Measurements from ENCODE around the gene SMAD4. TPM values are rescaled to one million over a fixed set of nuclear protein-coding genes. Genes with fewer than 3 reads are reported as not detected.

Gene SMAD4
- total and polyA plus RNA-seq, 2 experiments from 2014 or later: 41.9 to 103 TPM

DNA sequence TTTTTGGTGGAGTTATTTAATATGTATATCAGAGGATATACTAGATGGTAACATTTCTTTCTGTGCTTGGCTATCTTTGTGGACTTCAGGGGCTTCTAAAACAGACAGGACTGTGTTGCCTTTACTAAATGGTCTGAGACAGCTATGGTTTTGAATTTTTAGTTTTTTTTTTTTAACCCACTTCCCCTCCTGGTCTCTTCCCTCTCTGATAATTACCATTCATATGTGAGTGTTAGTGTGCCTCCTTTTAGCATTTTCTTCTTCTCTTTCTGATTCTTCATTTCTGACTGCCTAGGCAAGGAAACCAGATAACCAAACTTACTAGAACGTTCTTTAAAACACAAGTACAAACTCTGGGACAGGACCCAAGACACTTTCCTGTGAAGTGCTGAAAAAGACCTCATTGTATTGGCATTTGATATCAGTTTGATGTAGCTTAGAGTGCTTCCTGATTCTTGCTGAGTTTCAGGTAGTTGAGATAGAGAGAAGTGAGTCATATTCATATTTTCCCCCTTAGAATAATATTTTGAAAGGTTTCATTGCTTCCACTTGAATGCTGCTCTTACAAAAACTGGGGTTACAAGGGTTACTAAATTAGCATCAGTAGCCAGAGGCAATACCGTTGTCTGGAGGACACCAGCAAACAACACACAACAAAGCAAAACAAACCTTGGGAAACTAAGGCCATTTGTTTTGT is 52.7 kb downstream of the SMAD4 start:
- Histone ChIP-seq H4K20me1 (replicated peaks; ENCODE audit: insufficient read depth) (no peaks in the 10 kb centered on the region), H3K9me2 (ENCODE audit: insufficient read depth) (no peaks in the 10 kb centered on the region), H3K79me2 (replicated peaks; ENCODE audit: insufficient read depth) (no peaks in the 10 kb centered on the region), H3K27ac (ENCODE audit: low read depth) (no peak overlapping the region), H2AFZ (no peak overlapping the region), H3K27me3 (ENCODE audit: insufficient read depth) (no peaks in the 10 kb centered on the region), H3K36me3 (ENCODE audit: insufficient read depth) (peaks cover 41% of the 10 kb centered on the region), H3K4me2 (no peak overlapping the region), H3K4me1 (ENCODE audit: insufficient read depth) (no peaks in the 10 kb centered on the region), H3K4me3 (no peak overlapping the region), H3F3A (replicated peaks; ENCODE audit: low read depth) (no peaks in the 10 kb centered on the region)
- Mint-ChIP-seq H3K9me3 (peaks cover 13% of the 10 kb centered on the region), H3K27me3 (ENCODE audit: insufficient read depth, low read depth, poor library complexity) (peaks cover 3% of the 10 kb centered on the region), H3K36me3 (ENCODE audit: low read depth) (peaks cover 91% of the 10 kb centered on the region), H3K4me3 (no peak overlapping the region), H3K4me1 (no peaks in the 10 kb centered on the region), H3K27ac (no peak overlapping the region)
- no peak for TF ChIP-seq ZNF331 (CRISPR knock-in tag; IDR thresholded peaks at IDR 0.05; ENCODE audit: low read depth)
- TF ChIP-seq STAT1 (IDR thresholded peaks at IDR 0.05; ENCODE audit: unreplicated experiment): no peak
- no peak for TF ChIP-seq NANOG (IDR thresholded peaks at IDR 0.05; ENCODE audit: borderline replicate concordance)
- no peak for TF ChIP-seq POLR2AphosphoS5 (IDR thresholded peaks at IDR 0.05; ENCODE audit: low read depth)
- no peak for TF ChIP-seq ZNF114 (CRISPR knock-in tag; IDR thresholded peaks at IDR 0.05)
- no peak for TF ChIP-seq CREB1 (CRISPR knock-in tag; IDR thresholded peaks at IDR 0.05; ENCODE audit: low read depth)
- TF ChIP-seq, protein P1, sequence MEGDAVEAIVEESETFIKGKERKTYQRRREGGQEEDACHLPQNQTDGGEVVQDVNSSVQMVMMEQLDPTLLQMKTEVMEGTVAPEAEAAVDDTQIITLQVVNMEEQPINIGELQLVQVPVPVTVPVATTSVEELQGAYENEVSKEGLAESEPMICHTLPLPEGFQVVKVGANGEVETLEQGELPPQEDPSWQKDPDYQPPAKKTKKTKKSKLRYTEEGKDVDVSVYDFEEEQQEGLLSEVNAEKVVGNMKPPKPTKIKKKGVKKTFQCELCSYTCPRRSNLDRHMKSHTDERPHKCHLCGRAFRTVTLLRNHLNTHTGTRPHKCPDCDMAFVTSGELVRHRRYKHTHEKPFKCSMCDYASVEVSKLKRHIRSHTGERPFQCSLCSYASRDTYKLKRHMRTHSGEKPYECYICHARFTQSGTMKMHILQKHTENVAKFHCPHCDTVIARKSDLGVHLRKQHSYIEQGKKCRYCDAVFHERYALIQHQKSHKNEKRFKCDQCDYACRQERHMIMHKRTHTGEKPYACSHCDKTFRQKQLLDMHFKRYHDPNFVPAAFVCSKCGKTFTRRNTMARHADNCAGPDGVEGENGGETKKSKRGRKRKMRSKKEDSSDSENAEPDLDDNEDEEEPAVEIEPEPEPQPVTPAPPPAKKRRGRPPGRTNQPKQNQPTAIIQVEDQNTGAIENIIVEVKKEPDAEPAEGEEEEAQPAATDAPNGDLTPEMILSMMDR (conservative IDR thresholded peaks at IDR 0.05; ENCODE audit: low read depth in 2 of 2): no peak
- no peak for ATAC-seq
- DNase-seq (ENCODE audit: low spot score): no peak

DNA sequence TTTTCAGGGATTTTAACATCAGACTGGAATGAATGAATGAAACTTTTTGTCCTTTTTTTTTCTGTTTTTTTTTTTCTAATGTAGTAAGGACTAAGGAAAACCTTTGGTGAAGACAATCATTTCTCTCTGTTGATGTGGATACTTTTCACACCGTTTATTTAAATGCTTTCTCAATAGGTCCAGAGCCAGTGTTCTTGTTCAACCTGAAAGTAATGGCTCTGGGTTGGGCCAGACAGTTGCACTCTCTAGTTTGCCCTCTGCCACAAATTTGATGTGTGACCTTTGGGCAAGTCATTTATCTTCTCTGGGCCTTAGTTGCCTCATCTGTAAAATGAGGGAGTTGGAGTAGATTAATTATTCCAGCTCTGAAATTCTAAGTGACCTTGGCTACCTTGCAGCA is 53.4 kb downstream of the SMAD4 start:
- Mint-ChIP-seq H3K4me1 (no peaks in the 10 kb centered on the region), H3K9me3 (peaks cover 20% of the 10 kb centered on the region), H3K36me3 (ENCODE audit: low read depth) (peaks cover 91% of the 10 kb centered on the region), H3K27me3 (ENCODE audit: insufficient read depth, low read depth, poor library complexity) (peaks cover 3% of the 10 kb centered on the region), H3K4me3 (no peak overlapping the region), H3K27ac (no peak overlapping the region)
- Histone ChIP-seq H3K4me3 (no peak overlapping the region), H3K9me2 (ENCODE audit: insufficient read depth) (no peaks in the 10 kb centered on the region), H3K27ac (ENCODE audit: low read depth) (no peak overlapping the region), H3K79me2 (replicated peaks; ENCODE audit: insufficient read depth) (no peaks in the 10 kb centered on the region), H2AFZ (no peak overlapping the region), H3K36me3 (ENCODE audit: insufficient read depth) (peaks cover 34% of the 10 kb centered on the region), H4K20me1 (replicated peaks; ENCODE audit: insufficient read depth) (no peaks in the 10 kb centered on the region), H3K4me1 (ENCODE audit: insufficient read depth) (no peaks in the 10 kb centered on the region), H3K27me3 (ENCODE audit: insufficient read depth) (no peaks in the 10 kb centered on the region), H3K4me2 (no peak overlapping the region), H3F3A (replicated peaks; ENCODE audit: low read depth) (no peaks in the 10 kb centered on the region)
- DNase-seq (ENCODE audit: low spot score) (no peak), ATAC-seq (no peak)
- TF ChIP-seq, protein P2, sequence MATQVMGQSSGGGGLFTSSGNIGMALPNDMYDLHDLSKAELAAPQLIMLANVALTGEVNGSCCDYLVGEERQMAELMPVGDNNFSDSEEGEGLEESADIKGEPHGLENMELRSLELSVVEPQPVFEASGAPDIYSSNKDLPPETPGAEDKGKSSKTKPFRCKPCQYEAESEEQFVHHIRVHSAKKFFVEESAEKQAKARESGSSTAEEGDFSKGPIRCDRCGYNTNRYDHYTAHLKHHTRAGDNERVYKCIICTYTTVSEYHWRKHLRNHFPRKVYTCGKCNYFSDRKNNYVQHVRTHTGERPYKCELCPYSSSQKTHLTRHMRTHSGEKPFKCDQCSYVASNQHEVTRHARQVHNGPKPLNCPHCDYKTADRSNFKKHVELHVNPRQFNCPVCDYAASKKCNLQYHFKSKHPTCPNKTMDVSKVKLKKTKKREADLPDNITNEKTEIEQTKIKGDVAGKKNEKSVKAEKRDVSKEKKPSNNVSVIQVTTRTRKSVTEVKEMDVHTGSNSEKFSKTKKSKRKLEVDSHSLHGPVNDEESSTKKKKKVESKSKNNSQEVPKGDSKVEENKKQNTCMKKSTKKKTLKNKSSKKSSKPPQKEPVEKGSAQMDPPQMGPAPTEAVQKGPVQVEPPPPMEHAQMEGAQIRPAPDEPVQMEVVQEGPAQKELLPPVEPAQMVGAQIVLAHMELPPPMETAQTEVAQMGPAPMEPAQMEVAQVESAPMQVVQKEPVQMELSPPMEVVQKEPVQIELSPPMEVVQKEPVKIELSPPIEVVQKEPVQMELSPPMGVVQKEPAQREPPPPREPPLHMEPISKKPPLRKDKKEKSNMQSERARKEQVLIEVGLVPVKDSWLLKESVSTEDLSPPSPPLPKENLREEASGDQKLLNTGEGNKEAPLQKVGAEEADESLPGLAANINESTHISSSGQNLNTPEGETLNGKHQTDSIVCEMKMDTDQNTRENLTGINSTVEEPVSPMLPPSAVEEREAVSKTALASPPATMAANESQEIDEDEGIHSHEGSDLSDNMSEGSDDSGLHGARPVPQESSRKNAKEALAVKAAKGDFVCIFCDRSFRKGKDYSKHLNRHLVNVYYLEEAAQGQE (IDR thresholded peaks at IDR 0.05; ENCODE audit: unreplicated experiment): no peak
- TF ChIP-seq, protein P3, sequence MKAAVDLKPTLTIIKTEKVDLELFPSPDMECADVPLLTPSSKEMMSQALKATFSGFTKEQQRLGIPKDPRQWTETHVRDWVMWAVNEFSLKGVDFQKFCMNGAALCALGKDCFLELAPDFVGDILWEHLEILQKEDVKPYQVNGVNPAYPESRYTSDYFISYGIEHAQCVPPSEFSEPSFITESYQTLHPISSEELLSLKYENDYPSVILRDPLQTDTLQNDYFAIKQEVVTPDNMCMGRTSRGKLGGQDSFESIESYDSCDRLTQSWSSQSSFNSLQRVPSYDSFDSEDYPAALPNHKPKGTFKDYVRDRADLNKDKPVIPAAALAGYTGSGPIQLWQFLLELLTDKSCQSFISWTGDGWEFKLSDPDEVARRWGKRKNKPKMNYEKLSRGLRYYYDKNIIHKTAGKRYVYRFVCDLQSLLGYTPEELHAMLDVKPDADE (IDR thresholded peaks at IDR 0.05): no peak
- TF ChIP-seq ZNF331 (CRISPR knock-in tag; IDR thresholded peaks at IDR 0.05; ENCODE audit: low read depth) (no peak), JUNB (IDR thresholded peaks at IDR 0.05; ENCODE audit: unreplicated experiment) (no peak), NANOG (IDR thresholded peaks at IDR 0.05; ENCODE audit: borderline replicate concordance) (no peak), CREB1 (CRISPR knock-in tag; IDR thresholded peaks at IDR 0.05; ENCODE audit: low read depth) (no peak), POLR2AphosphoS5 (IDR thresholded peaks at IDR 0.05; ENCODE audit: low read depth) (no peak), STAT1 (IDR thresholded peaks at IDR 0.05; ENCODE audit: unreplicated experiment) (no peak), ZNF114 (CRISPR knock-in tag; IDR thresholded peaks at IDR 0.05) (no peak)
